SHP77 (cell line): ENCODE measurements around the gene SMOC2.
"Not testable (repeated sequence)": the region's sequence is repeated elsewhere in the genome, so short reads cannot be mapped to it uniquely, and the experiment has no call there.

Experiments
- DNase-seq, 2 experiments: peaks; one replicate each; lab custom pipeline; 2025; lab: John Stamatoyannopoulos, UW

The SMOC2 gene

DNA sequence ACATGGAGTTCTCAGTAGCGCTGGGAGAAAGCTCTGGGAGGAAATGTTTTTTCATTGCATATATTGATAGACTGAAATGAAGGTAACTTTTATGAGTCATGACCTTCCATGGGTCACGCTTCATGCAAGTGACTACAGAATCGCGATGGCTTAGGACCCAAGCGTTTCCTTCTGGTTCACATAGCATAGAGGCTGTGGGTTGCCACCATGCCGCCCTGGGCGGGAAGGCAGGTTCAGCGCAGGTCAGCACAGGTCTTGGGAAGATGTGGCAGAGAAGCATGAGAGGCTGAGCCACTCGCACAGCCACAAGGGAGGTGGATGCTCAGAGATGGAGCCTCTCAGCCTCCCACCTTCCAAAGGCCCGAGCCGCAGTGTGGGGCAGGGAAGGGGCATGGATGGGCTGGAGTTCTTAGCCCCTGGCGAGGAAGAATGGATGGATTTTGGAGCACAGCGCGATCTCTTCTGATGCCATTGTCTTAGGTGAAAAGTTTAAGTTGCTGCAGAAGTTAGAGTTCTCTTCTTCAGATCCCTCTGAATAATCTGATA, 219.5 kb downstream of the SMOC2 start:
- DNase-seq, result no peak

DNA sequence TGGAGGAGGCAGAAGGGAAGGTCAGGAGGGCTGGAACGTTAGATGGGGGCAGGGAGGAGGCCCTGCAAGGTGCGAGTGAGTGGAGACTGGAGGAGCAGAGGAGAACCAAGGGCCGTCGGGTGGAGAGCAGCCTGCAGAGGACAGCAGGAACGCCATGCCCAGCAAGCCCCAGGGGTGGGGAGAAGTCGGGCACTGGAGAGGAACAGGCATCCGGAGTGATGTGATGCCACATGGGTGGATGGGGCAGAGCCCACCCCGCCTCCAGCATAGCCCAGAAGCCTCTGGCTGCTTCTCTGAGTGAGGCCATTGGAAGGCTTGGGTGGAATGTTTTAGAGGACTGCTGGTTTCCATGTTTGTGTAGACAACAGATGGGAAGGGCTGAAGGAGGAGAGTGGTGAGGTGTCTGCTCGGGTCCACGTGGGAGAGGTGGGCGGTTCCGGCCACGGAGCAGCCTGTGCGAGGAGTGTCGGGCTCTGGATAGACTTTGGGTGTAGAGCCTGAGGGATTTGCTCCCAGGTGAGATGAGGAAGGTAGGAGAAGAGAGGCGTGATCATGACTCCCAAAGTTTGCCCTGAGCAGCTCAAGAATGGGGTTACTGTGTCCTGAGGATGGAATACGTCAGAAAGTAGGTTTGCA, 221.4 kb downstream of the SMOC2 start:
- no peak for DNase-seq

DNA sequence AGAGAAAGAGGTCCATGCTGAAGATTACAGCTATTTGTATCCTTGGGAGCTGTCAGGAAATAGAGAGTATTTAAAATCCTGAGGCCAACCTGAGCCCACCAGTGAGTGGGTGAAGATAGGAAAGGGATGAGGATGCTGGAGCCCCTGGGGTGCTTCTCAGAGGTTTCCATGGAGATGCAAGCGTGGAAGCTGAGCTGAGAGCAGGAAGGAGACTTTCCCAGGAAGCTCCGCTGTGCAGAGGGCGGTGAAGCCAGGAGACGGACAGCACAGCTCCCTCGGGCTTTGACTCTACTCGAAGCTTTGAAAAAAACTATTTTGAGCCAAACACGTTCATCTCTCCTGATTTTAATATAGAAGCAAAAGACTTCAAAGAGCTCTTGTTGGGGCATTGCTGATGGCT, 222.1 kb downstream of the SMOC2 start:
- DNase-seq, result no peak

DNA sequence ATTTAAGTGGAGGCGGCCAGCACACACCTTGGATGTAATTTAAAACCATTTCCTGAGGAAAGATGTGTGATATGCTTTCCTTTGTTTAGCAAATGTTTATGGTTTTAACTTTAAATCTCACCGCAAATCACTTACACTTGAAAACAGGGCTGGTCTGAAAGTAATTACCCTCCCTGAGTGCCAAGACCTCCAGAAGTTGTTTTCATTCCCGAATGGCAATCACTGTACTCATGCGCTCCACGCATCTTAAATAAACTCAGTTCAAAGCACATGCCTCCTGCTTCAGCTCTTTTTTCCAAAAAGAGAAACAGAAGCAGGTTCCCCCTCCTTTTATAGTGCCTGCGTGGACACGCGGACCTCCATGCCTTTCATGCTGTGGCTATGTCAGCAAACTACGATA, 224.0 kb downstream of the SMOC2 start:
- no peak for DNase-seq

DNA sequence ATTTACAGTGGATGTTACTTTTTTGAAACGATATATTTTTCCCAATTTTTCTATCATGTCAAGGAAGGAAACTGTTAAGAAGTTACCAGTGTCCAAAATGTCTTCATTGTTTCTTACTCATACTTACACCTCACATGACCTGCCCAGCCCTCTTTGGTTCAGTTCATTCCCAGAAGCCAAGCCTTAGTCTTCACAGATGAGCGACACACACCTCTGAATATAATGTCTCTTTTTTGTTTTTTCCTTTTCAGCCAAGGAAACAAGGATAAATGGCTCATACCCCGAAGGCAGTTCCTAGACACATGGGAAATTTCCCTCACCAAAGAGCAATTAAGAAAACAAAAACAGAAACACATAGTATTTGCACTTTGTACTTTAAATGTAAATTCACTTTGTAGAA, 225.2 kb downstream of the SMOC2 start:
- DNase-seq, result no peak

DNA sequence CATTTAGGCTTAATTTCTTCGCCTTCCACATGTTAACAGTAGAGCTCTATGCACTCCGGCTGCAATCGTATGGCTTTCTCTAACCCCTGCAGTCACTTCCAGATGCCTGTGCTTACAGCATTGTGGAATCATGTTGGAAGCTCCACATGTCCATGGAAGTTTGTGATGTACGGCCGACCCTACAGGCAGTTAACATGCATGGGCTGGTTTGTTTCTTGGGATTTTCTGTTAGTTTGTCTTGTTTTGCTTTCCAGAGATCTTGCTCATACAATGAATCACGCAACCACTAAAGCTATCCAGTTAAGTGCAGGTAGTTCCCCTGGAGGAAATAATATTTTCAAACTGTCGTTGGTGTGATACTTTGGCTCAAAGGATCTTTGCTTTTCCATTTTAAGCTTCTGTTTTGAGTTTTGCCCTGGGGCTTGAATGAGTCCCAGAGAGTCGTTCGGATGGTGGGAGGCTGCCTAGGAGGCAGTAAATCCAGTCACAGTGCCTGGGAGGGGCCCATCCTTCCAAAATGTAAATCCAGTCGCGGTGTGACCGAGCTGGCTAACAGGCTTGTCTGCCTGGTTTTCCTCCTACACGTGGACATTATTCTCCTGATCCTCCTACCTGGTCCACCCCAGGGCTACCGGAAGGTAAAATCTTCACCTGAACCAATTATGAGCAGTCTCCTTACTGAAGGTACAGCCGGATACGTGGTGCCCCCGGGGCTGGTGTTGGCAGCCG, 225.9 kb downstream of the SMOC2 start:
- no peak for DNase-seq

DNA sequence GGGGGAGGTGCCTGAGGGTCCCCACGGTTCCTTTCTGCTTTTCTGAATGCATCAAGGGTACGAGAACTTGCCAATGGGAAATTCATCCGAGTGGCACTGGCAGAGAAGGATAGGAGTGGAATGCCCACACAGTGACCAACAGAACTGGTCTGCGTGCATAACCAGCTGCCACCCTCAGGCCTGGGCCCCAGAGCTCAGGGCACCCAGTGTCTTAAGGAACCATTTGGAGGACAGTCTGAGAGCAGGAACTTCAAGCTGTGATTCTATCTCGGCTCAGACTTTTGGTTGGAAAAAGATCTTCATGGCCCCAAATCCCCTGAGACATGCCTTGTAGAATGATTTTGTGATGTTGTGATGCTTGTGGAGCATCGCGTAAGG, 226.4 kb downstream of the SMOC2 start:
- no peak for DNase-seq

DNA sequence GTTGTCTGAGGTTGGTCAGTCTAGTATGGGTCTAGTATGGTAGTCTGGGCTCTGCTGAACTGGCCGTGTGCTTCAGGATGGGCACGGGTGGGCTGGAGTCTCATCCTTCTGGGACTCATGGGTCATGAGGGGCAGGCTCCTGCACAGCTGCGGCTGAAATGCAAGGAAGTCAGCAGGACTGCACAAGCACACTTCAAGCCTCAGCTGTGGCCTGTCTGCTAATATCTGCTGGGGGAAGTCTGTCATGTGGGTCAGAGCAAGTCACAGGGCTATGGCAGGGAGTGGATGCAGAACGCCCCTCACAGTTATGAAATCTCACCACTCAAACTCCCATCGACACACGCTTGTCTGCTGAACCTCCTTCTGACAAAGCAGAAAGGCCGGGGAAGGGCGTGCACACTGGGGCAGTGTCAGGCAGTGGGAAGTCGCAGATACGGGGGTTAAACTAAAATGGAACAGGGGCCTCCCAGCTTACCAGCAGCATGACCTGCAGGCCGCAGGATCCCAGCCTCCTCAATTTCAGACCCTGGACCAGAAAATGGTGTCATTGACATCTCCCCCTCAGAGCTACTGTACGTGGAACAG, 229.5 kb downstream of the SMOC2 start:
- DNase-seq, result no peak

DNA sequence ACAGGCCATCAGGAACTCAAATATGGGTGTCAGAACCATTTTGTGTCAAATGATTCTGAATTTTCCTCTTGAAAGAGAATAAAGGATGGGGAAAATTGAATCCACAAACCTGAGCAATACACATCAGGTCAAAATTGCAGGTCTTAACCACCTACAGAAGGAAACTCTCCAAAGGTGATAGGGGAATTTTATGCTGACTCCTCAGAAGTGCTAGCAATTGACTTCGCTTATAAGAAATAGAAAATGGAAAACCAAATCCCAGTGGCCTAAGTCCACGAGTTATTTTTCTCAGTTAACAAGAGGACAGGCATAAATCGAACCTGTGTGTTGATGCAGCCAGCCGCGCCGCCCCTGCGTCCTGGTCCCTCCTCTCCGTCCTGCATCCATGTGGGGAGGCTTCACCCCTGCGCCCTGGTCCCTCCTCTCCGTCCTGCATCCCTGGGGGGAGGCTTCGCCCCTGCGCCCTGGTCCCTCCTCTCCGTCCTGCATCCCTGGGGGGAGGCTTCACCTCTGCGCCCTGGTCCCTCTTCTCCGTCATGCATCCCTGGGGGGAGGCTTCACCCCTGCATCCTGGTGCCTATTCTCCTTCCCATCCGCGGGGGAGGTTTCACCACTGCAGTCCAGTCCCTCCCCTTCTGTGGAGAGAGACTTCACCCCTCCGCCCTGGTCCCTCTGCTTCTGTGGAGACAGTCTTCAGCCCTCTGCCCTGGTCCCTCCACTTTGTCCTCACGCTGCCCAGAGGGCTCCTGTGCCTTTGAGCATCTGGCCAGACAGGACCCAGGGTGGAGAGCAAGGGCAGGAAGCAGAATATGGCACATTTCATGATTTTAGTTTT, 230.3 kb downstream of the SMOC2 start:
- DNase-seq, result no peak

DNA sequence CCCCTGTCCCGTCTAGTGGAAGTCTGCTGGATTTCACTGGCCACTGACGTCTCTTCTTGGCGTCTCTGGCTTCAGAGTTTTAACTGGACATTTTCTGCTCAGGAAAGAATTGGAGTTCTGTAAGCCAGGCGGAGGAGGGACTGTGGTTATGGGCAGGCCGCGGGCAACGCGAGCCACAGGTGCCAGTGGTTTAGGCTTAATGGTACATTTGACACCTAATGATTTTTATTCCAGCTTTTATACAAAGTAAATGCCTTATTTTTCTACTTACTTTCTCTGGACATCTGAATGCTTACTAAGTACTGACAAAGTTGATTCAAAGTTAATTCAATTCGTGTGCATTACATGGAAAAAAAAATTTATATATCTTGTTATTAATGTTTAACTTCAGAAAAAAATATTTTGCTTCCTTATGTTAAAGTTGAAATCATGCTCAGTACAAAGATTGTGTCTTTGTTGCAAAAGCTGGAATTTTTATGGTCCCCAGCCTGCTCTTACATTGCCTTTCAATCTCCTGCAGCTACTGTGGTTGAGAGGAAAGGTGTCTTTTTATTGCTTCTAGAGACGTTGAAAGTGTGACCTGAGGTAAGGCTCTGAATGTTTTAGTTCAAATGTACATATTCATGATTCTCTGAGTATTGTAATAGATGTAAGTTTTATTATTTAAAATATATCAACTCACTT, 231.0 kb downstream of the SMOC2 start:
- no peak for DNase-seq

DNA sequence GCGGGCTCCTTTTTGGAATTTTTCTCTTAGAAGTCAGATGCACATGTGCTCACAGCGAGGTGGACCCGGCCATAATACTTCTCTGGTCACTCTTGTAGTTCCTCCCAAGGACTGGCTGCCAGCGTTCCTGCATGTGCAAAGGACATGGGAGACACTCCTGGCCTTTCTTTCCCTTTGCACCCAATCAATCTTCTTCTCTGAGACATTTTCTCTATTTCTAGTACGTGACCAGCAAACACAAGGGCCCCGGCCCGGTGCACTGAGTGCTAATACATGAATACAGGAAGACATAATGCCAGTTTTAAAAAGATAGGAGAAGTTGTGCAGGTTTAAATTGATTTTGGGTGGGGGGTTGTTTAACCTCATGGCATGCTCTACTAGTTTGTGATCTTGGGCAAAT, 233.6 kb downstream of the SMOC2 start:
- DNase-seq, result no peak

DNA sequence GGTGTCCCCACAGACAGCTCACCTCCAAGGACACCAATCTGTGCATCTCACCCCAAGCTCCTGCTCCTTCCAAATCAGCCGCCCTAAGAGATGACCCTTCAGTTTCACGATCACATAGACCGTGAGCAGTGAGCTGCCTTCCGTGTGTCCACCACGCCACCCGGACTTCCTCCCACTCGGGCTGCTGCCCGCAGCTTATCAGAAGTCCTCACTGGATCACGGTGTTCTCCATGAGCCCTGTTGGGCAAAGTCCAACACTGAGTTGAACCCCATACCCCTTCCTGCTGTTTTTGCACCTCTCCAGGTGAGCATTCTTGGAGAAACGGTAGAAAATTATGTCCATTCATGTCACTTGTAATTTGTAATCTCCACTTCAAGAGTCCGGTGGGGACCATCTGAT, 234.4 kb downstream of the SMOC2 start:
- DNase-seq, result no peak

DNA sequence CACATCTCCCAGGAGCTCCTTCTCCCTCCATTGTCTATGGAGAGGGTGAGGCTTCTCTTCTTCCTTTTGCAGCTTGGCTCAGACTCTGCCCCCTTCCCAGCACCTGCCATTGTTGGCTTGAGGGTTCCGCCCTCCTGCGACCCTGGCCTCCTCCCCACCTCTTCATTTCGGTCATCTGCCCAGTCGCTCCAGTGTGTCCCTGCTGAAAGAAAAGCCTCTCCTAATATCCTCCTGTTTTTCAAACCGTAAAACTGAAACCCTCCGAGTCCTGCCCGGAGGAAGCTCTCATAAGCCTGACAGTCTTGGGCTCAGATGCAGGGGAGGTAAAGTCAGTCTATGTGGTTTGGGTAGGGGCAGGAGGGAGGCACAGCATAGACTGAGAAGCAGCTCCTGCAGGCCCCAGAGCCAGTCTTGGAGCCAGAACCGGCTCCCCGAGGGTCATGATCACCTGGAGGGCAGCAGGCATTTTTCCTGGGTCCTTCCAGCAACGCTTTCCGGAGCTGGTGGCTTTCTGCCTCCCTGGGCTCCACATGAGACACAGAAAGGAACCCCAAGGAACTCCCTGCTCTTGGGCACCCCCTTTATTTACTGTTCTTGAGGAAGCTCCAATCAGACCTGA, 235.1 kb downstream of the SMOC2 start:
- no peak for DNase-seq

DNA sequence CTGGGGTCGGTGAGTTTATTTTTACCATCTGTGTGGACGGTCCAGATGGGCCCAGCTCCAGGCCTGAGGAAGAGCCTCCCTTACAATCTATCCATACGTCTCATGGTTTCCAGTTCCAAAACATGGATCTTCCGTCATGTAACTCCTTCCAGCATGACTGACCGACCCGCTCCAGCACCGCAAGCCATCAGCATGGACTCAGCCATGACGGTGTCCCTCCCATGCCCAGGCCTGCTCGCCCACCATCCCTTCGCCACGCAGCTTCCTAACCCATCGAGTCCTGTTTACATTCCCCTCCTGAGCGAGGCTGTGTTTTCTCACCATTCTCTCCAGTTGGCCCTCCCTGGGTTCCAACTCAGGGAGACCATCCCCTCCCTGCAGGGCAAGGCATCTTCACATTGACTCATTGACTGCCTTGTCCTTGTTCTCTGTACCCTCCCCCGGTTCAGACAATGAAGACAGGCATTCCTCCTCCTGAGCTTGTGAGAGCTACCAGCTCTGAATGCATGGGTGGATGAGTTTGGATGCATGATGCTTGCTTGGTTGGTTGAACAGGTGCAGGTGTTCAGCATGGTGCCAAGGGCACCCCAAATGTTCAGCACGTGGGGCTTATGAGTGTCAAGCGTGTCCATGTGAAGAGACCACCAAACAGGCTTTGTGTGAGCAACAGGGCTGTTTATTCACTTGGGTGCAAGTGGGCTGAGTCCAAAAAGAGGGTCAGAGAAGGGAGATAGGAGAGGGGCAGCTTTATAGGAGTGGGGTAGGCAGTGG, 235.8 kb downstream of the SMOC2 start:
- no peak for DNase-seq

DNA sequence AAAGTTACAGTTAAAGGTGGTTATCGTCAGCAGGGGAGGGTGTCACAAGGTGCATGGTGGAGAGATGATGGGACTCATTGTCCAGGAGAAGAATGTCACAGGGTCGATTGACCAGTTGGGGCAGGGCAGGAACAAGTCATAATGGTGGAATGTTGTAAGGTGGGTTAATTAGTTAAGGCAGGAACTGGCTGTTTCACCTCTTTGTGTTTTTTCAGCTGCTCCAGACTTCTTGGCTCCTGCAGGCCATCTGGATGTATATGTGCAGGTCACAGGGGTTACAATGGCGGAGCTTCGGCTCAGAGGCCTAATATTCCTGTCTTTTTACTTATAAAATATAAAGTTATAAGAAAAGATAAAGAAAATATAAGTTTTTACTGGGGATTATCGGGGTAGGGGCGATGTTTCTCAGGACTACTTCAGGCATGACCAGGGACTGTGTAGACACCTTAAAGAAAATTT, 236.4 kb downstream of the SMOC2 start:
- DNase-seq, result not testable (repeated sequence)

DNA sequence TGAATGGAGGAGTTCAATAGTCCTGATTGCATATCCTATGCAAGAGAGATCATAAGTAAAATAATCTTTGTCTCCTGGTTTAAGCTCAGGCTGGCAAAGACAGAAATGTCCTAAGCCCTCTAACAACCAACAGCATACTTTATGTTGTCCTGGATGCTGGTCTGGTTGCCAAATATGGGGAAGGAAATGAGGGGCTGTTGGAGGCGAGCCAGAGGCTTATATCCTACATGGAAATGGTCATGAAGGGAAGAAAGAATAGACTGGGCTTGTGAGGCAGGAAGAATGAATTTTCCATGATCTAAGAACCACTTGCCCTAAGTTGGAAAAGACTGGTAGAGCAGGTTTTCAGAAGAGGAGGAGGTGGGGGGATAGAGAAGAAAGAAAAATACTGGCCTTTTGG, 237.1 kb downstream of the SMOC2 start:
- no peak for DNase-seq

DNA sequence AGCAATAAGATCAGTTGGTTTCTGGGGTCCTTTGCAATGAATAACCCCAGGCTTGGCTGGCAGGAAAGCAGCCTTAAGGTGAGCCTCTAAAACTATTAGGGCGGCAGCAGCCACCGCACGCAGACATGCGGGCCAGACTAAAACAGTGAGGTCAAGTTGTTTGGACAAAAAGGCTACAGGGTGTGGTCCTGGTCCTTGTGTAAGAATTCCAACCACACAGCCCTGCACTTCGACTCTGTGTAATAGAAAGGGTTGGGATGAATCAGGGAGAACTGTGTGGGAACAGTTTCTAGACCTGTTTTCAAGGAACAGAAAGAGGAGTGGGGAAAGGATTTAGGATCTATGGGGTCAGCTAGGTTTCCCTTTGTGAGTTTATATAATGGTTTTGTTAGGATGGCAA, 237.6 kb downstream of the SMOC2 start:
- no peak for DNase-seq

DNA sequence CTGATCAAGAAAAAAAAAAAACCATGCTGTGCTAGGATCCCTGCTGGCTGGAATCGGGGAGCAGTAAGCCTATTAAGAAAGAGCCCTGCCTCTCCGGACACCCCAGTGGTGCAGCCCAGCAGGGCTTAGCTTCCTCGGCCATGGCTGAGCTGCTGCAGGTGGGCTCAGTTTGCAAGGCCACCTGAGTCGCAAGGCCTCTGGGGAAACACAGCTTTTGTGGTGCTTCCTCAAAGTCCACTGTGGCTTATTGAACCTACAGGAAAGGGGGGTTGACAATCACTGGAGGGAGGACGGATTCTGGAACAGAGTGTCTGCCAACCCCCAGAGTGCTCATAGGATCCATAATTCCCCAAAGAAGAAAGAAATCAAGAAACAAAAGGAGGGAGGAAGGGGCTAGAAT, 240.8 kb downstream of the SMOC2 start:
- DNase-seq, result no peak

DNA sequence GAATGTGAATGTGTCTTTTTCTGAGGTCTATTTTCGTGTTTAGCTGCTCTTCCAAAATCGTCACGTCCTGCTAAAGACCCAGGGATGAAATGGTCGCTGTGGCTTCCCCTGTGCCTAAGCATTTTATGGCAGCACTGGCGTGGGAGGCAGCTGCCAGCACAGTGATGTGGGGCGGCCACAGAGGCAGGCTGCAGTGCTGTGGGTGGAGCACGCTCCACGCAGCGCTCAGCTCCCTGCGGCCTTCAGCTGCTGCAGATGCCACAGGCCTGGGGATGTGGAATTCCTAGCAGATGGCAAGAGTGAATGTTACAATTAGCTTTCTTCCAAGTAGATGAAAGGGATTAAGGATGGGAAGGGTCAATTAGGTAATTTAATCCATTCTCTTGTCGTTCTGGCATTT, 242.6 kb downstream of the SMOC2 start:
- no peak for DNase-seq

DNA sequence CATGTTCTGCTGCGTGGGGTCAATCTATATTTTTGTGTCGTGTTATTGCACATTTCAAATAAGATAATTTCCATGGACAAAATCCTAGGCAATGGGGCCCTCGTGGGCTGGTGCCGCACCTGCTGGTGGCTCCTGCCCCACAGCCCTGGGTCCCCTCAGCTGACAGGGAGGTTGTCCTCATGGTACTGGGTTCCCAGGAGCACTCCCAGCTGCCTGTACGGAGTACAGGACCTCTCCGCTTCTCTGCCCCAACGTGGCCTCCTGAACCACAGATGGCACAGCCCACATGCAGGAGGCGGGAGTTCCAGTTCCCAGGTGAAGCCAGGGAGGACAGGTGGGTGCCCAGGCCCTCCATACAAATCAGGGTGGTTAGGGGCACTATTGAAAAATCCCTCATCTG, 243.5 kb downstream of the SMOC2 start:
- no peak for DNase-seq

DNA sequence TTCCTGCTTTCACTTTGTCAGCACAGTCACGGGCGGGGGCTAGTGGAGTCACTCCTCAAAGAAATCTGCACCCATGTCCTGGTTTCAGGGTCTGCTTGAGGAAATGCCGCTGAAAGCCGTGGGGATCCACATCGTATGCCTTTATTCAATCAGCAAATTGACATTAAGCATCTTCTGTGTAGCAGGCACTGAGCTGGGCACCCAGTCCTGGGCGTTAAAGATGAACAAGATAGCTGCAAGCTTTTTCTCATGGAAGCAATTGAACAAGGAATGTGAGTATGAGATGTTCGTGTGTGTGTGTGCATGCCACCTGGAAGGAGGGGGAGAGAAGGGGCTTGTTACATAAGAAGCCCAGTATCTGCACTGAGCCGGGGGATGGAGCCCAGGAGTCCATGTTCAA, 243.9 kb downstream of the SMOC2 start:
- DNase-seq, result no peak
